ENCODE results near the gene CEP44. TPM values are rescaled to one million over a fixed set of nuclear protein-coding genes. Genes with fewer than 3 reads are reported as not detected.

The CEP44 gene
- total RNA-seq, 1 experiment from 2014 or later: 20.0 TPM

GRCh38 chr4:174317531-174317930 lies 33.8 kb downstream of the CEP44 start:
- no peaks in the 10 kb centered on the region for H3K4me1 ChIP-seq
- no peak for TF ChIP-seq CTCF (IDR thresholded peaks at IDR 0.05; ENCODE audit: insufficient read depth in 1 of 2, low read depth in 1 of 2, low read length in 1 of 2, severe bottlenecking in 1 of 2, unreplicated experiment in 1 of 2)
- DNase-seq: no peak
- intact Hi-C loops (cut with micrococcal nuclease; ENCODE audit: unreplicated experiment): no loop called here
- Mint-ChIP-seq H3K4me1 (ENCODE audit: low read depth, unreplicated experiment) (no peaks in the 10 kb centered on the region), H3K36me3 (ENCODE audit: insufficient read depth, unreplicated experiment) (no peaks in the 10 kb centered on the region), H3K27me3 (ENCODE audit: insufficient read depth, unreplicated experiment) (no peaks in the 10 kb centered on the region), H3K4me3 (ENCODE audit: unreplicated experiment) (no peak overlapping the region), H3K9me3 (ENCODE audit: unreplicated experiment) (no peaks in the 10 kb centered on the region), H3K27ac (ENCODE audit: unreplicated experiment) (no peak overlapping the region)
- no peaks in the 10 kb centered on the region for H3K9me3 ChIP-seq
- no TSS peak for BruUV-seq (replicated peaks)
- ChIA-PET POLR2A (no interaction called here), CTCF (no interaction called here)
- no peaks in the 10 kb centered on the region for H3K27me3 ChIP-seq (replicated peaks; ENCODE audit: control insufficient read depth, insufficient read depth, low read length)
- no peak overlapping the region for H3K4me3 ChIP-seq (ENCODE audit: low read depth, low read length)
- no peaks in the 10 kb centered on the region for H3K36me3 ChIP-seq (ENCODE audit: control insufficient read depth, insufficient read depth, low read length)

- H3K9me3 ChIP-seq: no peaks in the 10 kb centered on the region
- no peak overlapping the region for H3K4me3 ChIP-seq (ENCODE audit: low read depth, low read length)
- CTCF ChIA-PET: no interaction called here
- H3K4me1 ChIP-seq: no peaks in the 10 kb centered on the region
- intact Hi-C loops (cut with micrococcal nuclease; ENCODE audit: unreplicated experiment): loop anchor here (1.0 to 2.0 kb wide), 2 partner anchors 97 to 162 kb away; no protein-coding TSS in a partner anchor
- TF ChIP-seq CTCF (IDR thresholded peaks at IDR 0.05; ENCODE audit: insufficient read depth in 1 of 2, low read depth in 1 of 2, low read length in 1 of 2, severe bottlenecking in 1 of 2, unreplicated experiment in 1 of 2): peak; percentile 42 to 45
- Mint-ChIP-seq H3K27ac (ENCODE audit: unreplicated experiment) (no peak overlapping the region), H3K4me1 (ENCODE audit: low read depth, unreplicated experiment) (no peaks in the 10 kb centered on the region), H3K27me3 (ENCODE audit: insufficient read depth, unreplicated experiment) (no peaks in the 10 kb centered on the region), H3K36me3 (ENCODE audit: insufficient read depth, unreplicated experiment) (no peaks in the 10 kb centered on the region), H3K4me3 (ENCODE audit: unreplicated experiment) (no peak overlapping the region), H3K9me3 (ENCODE audit: unreplicated experiment) (no peaks in the 10 kb centered on the region)
- no peaks in the 10 kb centered on the region for H3K27me3 ChIP-seq (replicated peaks; ENCODE audit: control insufficient read depth, insufficient read depth, low read length)
- POLR2A ChIA-PET: no interaction called here
- no TSS peak for BruUV-seq (replicated peaks)
- peak in 1 of 2 experiments; percentile 18 for DNase-seq
- no peaks in the 10 kb centered on the region for H3K36me3 ChIP-seq (ENCODE audit: control insufficient read depth, insufficient read depth, low read length)
These were observed 35.4 kb downstream of the CEP44 start for GRCh38 chr4:174318829-174319764.

GRCh38 chr4:174320494-174321199 lies 36.9 kb downstream of the CEP44 start:
- CTCF ChIA-PET: no interaction called here
- Histone ChIP-seq H3K36me3 (ENCODE audit: control insufficient read depth, insufficient read depth, low read length) (no peaks in the 10 kb centered on the region), H3K9me3 (no peaks in the 10 kb centered on the region), H3K27me3 (replicated peaks; ENCODE audit: control insufficient read depth, insufficient read depth, low read length) (no peaks in the 10 kb centered on the region), H3K4me3 (ENCODE audit: low read depth, low read length) (no peak overlapping the region), H3K4me1 (no peaks in the 10 kb centered on the region)
- DNase-seq: no peak
- no peaks in the 10 kb centered on the region for H3K36me3 Mint-ChIP-seq (ENCODE audit: insufficient read depth, unreplicated experiment)
- H3K9me3 Mint-ChIP-seq (ENCODE audit: unreplicated experiment): no peaks in the 10 kb centered on the region
- no peak overlapping the region for H3K27ac Mint-ChIP-seq (ENCODE audit: unreplicated experiment)
- no TSS peak for BruUV-seq (replicated peaks)
- intact Hi-C loops (cut with micrococcal nuclease; ENCODE audit: unreplicated experiment): no loop called here
- no peak for TF ChIP-seq CTCF (IDR thresholded peaks at IDR 0.05; ENCODE audit: insufficient read depth in 1 of 2, low read depth in 1 of 2, low read length in 1 of 2, severe bottlenecking in 1 of 2, unreplicated experiment in 1 of 2)
- POLR2A ChIA-PET: no interaction called here
- H3K27me3 Mint-ChIP-seq (ENCODE audit: insufficient read depth, unreplicated experiment): no peaks in the 10 kb centered on the region
- no peaks in the 10 kb centered on the region for H3K4me1 Mint-ChIP-seq (ENCODE audit: low read depth, unreplicated experiment)
- no peak overlapping the region for H3K4me3 Mint-ChIP-seq (ENCODE audit: unreplicated experiment)

Data from Caco-2 (cell line).